Measurements from ENCODE around the gene SAGE1.
"Not testable (repeated sequence)": the region's sequence is repeated elsewhere in the genome, so short reads cannot be mapped to it uniquely, and the experiment has no call there.

The SAGE1 gene

GRCh38 chrX:135893294-135893817 is at the start of gene SAGE1, which contains the start of gene CT45A10:
TSS of gene SAGE1 (plus strand) at chrX:135893716. CDS start at chrX:135896243, 2,527 bp downstream.
TSS of gene CT45A10 (minus strand) at chrX:135893444. CDS start at chrX:135885344, 8,100 bp downstream.
- Histone ChIP-seq H3K27ac (no peak within 1 kb of the TSS), H3K36me3 (replicated peaks) (no peaks in the 10 kb centered on the region), H3K27me3 (replicated peaks) (no peaks in the 10 kb centered on the region), H3K4me3 (ENCODE audit: low read depth, low read length) (no peak within 1 kb of the TSS)
- in situ Hi-C loops (cut with HindIII; ENCODE audit: low pct_ligation_motif_present, low sequenced_read_pairs), result no loop called here
- no peak for TF ChIP-seq CTCF (IDR thresholded peaks at IDR 0.05; ENCODE audit: low read depth, low read length, missing control alignments)
- DNase-seq, result no peak

- in situ Hi-C loops (cut with HindIII; ENCODE audit: low pct_ligation_motif_present, low sequenced_read_pairs), result not testable (repeated sequence)
Observed at GRCh38 chrX:135854438-135854837, 39.1 kb upstream of the SAGE1 start, which contains the start of gene CT45A8. TSS of gene CT45A8 (minus strand) at chrX:135854538. CDS start at chrX:135850783, 3,755 bp downstream.

GRCh38 chrX:135871712-135872111 is 21.8 kb upstream of the SAGE1 start, which contains the start of gene CT45A9:
TSS of gene CT45A9 (minus strand) at chrX:135871812. CDS start at chrX:135868061, 3,751 bp downstream.
- H3K27me3 ChIP-seq (replicated peaks); H3K27ac ChIP-seq; H3K4me3 ChIP-seq (ENCODE audit: low read depth, low read length); in situ Hi-C loops (cut with HindIII; ENCODE audit: low pct_ligation_motif_present, low sequenced_read_pairs); DNase-seq; H3K36me3 ChIP-seq (replicated peaks): not testable (repeated sequence)

More at GRCh38 chrX:135854438-135854837, 39.1 kb upstream of the SAGE1 start, which contains the start of gene CT45A8:
- H3K27me3 ChIP-seq (replicated peaks); H3K36me3 ChIP-seq (replicated peaks); H3K4me3 ChIP-seq (ENCODE audit: low read depth, low read length); DNase-seq; H3K27ac ChIP-seq: not testable (repeated sequence)

DNA sequence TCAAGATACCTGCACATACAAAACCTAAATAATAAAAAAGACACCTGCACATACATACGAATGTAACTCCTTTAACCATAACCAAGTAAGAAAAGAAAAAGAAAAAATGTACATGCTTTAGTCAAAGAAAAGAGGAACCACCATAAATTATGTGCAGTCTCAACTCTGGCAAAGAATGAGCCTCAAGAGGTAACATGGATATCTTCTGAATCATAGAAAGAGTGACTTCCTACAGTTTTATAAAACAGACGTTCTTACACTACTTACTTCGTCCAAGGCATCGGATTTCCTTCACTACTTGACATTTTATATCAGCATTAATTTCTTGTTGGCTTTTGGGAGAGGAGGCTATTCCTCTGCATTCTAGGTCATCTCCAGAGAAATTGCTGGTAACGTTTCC is 10.8 kb upstream of the SAGE1 start:
- H3K27me3 ChIP-seq (replicated peaks); H3K4me3 ChIP-seq (ENCODE audit: low read depth, low read length); H3K36me3 ChIP-seq (replicated peaks); DNase-seq; H3K27ac ChIP-seq; in situ Hi-C loops (cut with HindIII; ENCODE audit: low pct_ligation_motif_present, low sequenced_read_pairs): not testable (repeated sequence)

DNA sequence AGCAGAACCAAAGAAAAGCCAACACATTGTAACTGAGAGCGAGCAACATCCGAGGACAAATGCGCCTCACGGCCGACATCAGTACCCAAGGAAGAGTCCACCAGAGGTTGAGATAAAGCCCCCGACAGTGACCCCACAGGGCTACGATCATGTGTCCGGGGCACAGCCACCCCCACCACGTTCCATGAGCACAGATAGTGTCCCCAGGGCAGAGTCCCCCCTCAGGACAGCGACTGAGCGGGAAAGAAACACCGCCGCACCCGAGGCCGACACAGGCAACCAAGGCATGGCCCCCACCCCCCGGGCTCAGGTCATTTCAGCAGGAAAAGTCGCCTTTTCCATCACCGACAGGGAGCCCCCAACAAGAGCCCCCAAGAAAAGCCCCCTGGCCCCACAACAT is 5.3 kb upstream of the SAGE1 start:
- H3K27me3 ChIP-seq (replicated peaks); DNase-seq; H3K36me3 ChIP-seq (replicated peaks); in situ Hi-C loops (cut with HindIII; ENCODE audit: low pct_ligation_motif_present, low sequenced_read_pairs); H3K4me3 ChIP-seq (ENCODE audit: low read depth, low read length); H3K27ac ChIP-seq: not testable (repeated sequence)

DNA sequence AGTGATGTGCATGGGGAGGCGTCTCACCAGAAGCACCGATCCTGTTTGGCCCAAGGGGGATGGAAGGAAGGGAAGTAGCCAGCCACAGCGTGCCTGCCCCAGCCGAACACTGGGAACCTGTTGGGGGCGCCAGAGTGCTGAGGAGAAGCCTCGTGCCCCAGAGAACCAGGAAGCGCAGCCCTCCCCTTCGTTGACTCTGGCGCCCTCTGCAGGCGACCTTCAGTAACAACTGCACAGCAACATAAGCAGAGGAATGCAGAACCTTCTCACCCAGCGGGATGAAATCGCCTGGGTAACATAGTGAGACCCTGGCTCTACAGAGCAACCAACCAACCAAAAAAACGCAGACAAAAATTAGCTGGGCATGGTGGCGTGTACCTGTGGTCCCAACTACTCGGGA is 4.5 kb upstream of the SAGE1 start:
- H3K27me3 ChIP-seq (replicated peaks); DNase-seq; H3K27ac ChIP-seq; H3K4me3 ChIP-seq (ENCODE audit: low read depth, low read length); in situ Hi-C loops (cut with HindIII; ENCODE audit: low pct_ligation_motif_present, low sequenced_read_pairs); H3K36me3 ChIP-seq (replicated peaks): not testable (repeated sequence)
- peak; percentile 13 for TF ChIP-seq CTCF (IDR thresholded peaks at IDR 0.05; ENCODE audit: low read depth, low read length, missing control alignments)

GRCh38 chrX:135890087-135890585 is 3.4 kb upstream of the SAGE1 start:
- TF ChIP-seq CTCF (IDR thresholded peaks at IDR 0.05; ENCODE audit: low read depth, low read length, missing control alignments), result no peak
- Histone ChIP-seq H3K27ac (no peak overlapping the region), H3K4me3 (ENCODE audit: low read depth, low read length) (no peak overlapping the region), H3K36me3 (replicated peaks) (no peaks in the 10 kb centered on the region), H3K27me3 (replicated peaks) (no peaks in the 10 kb centered on the region)
- DNase-seq, result no peak
- in situ Hi-C loops (cut with HindIII; ENCODE audit: low pct_ligation_motif_present, low sequenced_read_pairs), result no loop called here

DNA sequence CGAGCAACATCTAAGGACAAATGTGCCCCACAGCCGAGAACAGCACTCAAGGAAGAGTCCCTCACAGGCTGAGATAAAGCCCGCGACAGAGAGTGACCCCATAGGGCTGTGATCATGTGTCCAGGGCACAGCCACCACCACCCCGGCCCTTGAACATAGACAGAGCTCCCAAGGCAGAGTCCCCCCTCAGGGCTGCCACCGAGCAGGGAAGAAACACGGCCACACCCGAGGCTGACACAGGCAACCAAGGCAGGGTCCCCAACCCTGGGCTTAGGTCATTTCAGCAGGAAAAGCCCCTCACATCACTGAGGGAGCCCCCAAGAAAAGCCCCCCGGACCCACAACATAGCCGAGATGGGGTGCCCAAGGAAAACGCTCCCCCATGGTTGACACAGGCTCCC is 735 bp upstream of the SAGE1 start:
- DNase-seq, result no peak
- in situ Hi-C loops (cut with HindIII; ENCODE audit: low pct_ligation_motif_present, low sequenced_read_pairs), result no loop called here
- no peaks in the 10 kb centered on the region for H3K36me3 ChIP-seq (replicated peaks)
- no peak overlapping the region for H3K4me3 ChIP-seq (ENCODE audit: low read depth, low read length)
- no peaks in the 10 kb centered on the region for H3K27me3 ChIP-seq (replicated peaks)
- TF ChIP-seq CTCF (IDR thresholded peaks at IDR 0.05; ENCODE audit: low read depth, low read length, missing control alignments), result no peak
- no peak overlapping the region for H3K27ac ChIP-seq

Data from brain microvascular endothelial cell (primary cell).